Spleen (tissue), 11 donors: ENCODE measurements around the gene SLC26A6. TPM values are rescaled to one million over a fixed set of nuclear protein-coding genes. Genes with fewer than 3 reads are reported as not detected.
A peak's percentile ranks its signal among the peaks of the same experiment; 100 is the strongest.

Experiments
- DNase-seq: peaks from one replicate; pipeline ENCODE4 v3.0.0-alpha.2; 2020
- H3K27ac ChIP-seq, 8 donors: fragments of 200-600 bp; sonication (generic) in 7 of 8; 1 replicate in 4 of 8; 2 replicates in 4 of 8; pipeline versions ENCODE4 v1.5.0 to v1.8.0; 2016 to 2021; ENCODE audit warnings: inconsistent platforms in 4 of 8, mild to moderate bottlenecking in 4 of 8, moderate library complexity in 1 of 8
- H3K27me3 ChIP-seq, 7 donors: fragments of 200-600 bp; sonication (generic) in 6 of 7; replicated peaks in 1 of 7; 1 replicate in 4 of 7; 2 replicates in 3 of 7; pipeline versions ENCODE4 v1.5.0 to v1.8.0; 2016 to 2021; ENCODE audit warnings: inconsistent platforms in 3 of 7, mild to moderate bottlenecking in 1 of 7
- H3K36me3 ChIP-seq, 6 donors: fragments of 200-600 bp; sonication (generic) in 5 of 6; 1 replicate in 4 of 6; 2 replicates in 2 of 6; pipeline versions ENCODE4 v1.5.0 to v1.8.0; 2016 to 2021; ENCODE audit warnings: inconsistent platforms in 2 of 6
- H3K4me1 ChIP-seq, 6 donors: fragments of 200-600 bp; sonication (generic) in 5 of 6; 1 replicate in 3 of 6; 2 replicates in 3 of 6; pipeline versions ENCODE4 v1.5.0 to v1.8.0; 2016 to 2021; ENCODE audit warnings: inconsistent platforms in 3 of 6
- H3K4me3 ChIP-seq, 8 donors: fragments of 200-600 bp; sonication (generic) in 7 of 8; 1 replicate in 4 of 8; 2 replicates in 4 of 8; pipeline versions ENCODE4 v1.5.0 to v1.8.0; 2016 to 2021; ENCODE audit warnings: inconsistent platforms in 4 of 8, mild to moderate bottlenecking in 4 of 8, moderate library complexity in 2 of 8
- H3K9me3 ChIP-seq, 8 donors: fragments of 200-600 bp; sonication (generic) in 7 of 8; 1 replicate in 4 of 8; 2 replicates in 4 of 8; pipeline versions ENCODE4 v1.5.0 to v1.8.0; 2016 to 2021; ENCODE audit warnings: inconsistent platforms in 4 of 8
- CTCF ChIP-seq, 11 experiments: fragments of 200-600 bp in 7 of 11; fragments of 450-650 bp in 4 of 11; sonication (generic) in 4 of 11; IDR thresholded peaks in 8 of 11; conservative IDR thresholded peaks in 3 of 11; 1 replicate in 7 of 11; 2 replicates in 4 of 11; pipeline versions ENCODE4 v1.4.0 to v1.8.0; 2016 to 2021; ENCODE audit warnings: antibody characterized with exemption in 11 of 11, inconsistent platforms in 4 of 11, mild to moderate bottlenecking in 1 of 11
- POLR2A ChIP-seq, 3 donors: fragments of 450-650 bp; IDR thresholded peaks; one replicate each; pipeline ENCODE4 v1.5.1; 2017; ENCODE audit warnings: antibody characterized with exemption in 3 of 3, mild to moderate bottlenecking in 1 of 3
- POLR2AphosphoS5 ChIP-seq, 3 donors: sonication (generic); formaldehyde crosslinking; IDR thresholded peaks; one replicate each; pipeline ENCODE4 v1.5.1; 2017; ENCODE audit warnings: antibody characterized with exemption in 3 of 3
- WGBS, 5 donors: extraction: QIAGEN DNeasy Blood & Tissue Kit in 3 of 5; methylation state at CpG; one replicate each; pipeline versions ENCODE4 v1.1.5 to v1.1.7; 2013 to 2018; 5-methylcytosine and 5-hydroxymethylcytosine counted together
- intact Hi-C: fragments of 100-400 bp; cut with DNase I; formaldehyde crosslinking; loops from one replicate; pipeline ENCODE4 v1.15.0; 2023; ENCODE audit warnings: low total_unique reads
- polyA plus RNA-seq, 3 donors: library from polyadenylated mRNA; stranded (reverse); fragments of 200-250 nt; gene quantifications; one replicate each; pipeline ENCODE4 v1.2.1, GENCODE V29; 2013
- total RNA-seq, 7 donors: library from RNA; depleted of rRNA in 3 of 7; stranded (reverse); fragments of >200 nt in 3 of 7; fragmentation: NEBNext Ultra II Directional in 4 of 7; extraction: Animal tissue kit (Norgen Biotek cat#: 25700) in 4 of 7; gene quantifications; one replicate each; pipeline versions ENCODE4 v1.1.0 to v1.2.1, GENCODE V29; 2016 to 2021
- donor health status: healthy with polysubstance abuse.
- donor health status: DM: no; HTN: no; CAD: no; lungs with moderate emphysema.
- donor health status: DM: no; HTN: no; CAD: no.
- donor health status: Bipolar disorder and iron deficiency.
- donor health status: healthy.
- donor health status: DM: no; HTN: no; CAD: no.
- donor health status: DM: yes; HTN: yes; CAD: no.

SLC26A6 gene
- total and polyA plus RNA-seq, 10 donors = 8.5 to 59.7 (median 22.1) TPM

DNA sequence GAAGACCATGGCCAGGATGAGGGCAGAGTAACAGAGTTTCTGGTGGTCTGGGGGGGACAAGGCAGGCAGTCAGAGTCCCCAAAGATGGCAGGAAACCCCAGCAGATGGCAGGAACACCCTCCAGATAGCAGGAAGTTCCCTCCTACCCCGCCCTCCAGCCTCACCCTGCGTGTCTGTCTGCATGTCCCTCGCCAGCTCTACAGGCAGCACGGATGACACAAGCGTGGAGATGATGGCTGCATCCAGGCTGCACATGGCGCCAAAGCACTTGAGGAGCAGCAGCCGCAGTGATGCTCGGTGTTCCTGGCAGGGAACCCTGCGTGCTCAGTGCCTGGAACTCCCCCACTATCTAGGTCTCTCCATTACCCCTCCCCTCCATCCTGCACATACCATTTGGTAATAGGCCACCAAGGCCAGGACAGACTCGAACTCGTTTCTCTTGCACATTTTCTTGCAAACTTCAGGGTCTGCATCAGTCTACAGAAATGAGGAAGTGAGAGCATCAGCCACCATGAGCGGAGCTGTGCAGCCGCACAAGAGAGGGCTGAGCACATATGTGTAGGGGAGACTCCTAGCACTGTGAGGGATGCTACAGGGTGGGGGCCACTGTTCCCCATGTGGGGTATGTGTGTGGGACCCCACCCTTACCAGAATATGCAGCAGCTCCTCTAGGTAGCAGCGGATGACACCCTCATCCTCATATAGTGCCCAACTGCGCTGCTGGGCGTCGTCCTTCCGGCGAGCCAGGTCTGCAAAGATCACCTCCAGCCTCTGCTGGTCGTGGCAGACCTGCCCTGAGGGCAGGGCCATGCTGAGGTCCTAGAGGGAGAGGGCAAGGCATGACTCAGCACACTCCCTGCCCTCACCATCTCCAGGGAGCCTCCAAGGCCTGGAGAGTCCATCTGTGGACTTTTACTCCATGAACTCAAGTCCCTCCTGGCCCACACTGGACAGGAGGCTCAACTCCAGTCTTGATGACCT is 44.4 kb upstream of the SLC26A6 start:
- Histone ChIP-seq H3K36me3 (peaks cover 0 to 80% (median 33%) of the 10 kb centered on the region in 6 donors), H3K4me3 (no peak overlapping the region), H3K27me3 (no peaks in the 10 kb centered on the region), H3K27ac (peak overlapping the region in 1 of 8 donors; percentile 30), H3K4me1 (peaks cover 11 to 33% (median 25%) of the 10 kb centered on the region in 6 donors), H3K9me3 (no peaks in the 10 kb centered on the region)
- intact Hi-C loops = no loop called here
- WGBS, 5 donors = 69 to 82% (median 79%) methylated on average over 14 to 20 of the region's 20 CpGs
- TF ChIP-seq POLR2A (IDR thresholded peaks at IDR 0.05) (no peak), POLR2AphosphoS5 (IDR thresholded peaks at IDR 0.05) (no peak), CTCF (IDR thresholded peaks at IDR 0.05 in 8 of 11, conservative IDR thresholded peaks at IDR 0.05 in 3 of 11) (no peak)
- peak; percentile 74 for DNase-seq

DNA sequence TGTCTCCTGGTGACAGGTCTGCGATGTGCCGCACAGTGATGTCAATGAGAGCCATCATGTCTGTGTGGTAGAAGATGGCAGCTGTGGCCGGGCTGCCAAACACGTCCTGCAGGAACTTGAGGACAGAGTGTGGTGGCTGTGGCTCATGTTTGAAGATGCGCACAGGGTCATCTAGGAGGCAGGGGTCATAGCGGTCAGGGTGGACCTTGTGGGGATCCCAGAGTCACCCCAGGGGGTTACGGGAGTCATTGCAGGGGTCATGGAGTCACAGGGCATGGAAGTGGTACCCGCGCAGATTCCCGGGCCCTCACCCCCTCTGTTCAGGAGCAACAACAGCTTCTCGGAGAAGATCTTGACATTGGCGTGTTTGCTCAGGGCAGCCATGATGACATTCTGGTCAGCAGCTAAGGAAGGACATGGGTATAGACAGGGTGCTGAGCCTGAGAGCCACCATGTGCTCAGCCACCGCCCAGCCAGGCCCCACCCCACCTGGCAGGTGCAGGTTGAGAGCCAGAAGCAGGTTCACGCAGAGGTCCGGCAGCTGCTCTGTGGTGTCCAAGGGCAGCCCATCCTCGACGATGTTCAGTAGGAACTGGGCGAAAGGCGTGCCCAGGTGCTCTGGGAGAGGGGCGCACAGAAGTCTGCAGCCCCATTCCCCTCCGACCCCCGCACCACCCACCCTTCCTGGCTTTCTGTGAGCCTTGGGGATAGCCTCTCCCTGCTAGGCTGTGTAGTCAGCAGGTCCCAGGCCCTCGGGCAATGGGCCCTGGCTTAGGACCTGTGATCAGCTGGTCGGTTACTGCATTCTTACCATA is 43.5 kb upstream of the SLC26A6 start:
- TF ChIP-seq POLR2A (IDR thresholded peaks at IDR 0.05) (no peak), CTCF (IDR thresholded peaks at IDR 0.05 in 8 of 11, conservative IDR thresholded peaks at IDR 0.05 in 3 of 11) (no peak), POLR2AphosphoS5 (IDR thresholded peaks at IDR 0.05) (no peak)
- Histone ChIP-seq H3K9me3 (no peaks in the 10 kb centered on the region), H3K27ac (no peak overlapping the region), H3K36me3 (peaks cover 0 to 89% (median 33%) of the 10 kb centered on the region in 6 donors), H3K4me1 (peaks cover 6 to 24% (median 16%) of the 10 kb centered on the region in 6 donors), H3K4me3 (no peak overlapping the region), H3K27me3 (no peaks in the 10 kb centered on the region)
- intact Hi-C loops = no loop called here
- 93 to 96% (median 94%) methylated on average over 22 to 24 of the region's 24 CpGs for WGBS, 5 donors
- peak; percentile 64 for DNase-seq

DNA sequence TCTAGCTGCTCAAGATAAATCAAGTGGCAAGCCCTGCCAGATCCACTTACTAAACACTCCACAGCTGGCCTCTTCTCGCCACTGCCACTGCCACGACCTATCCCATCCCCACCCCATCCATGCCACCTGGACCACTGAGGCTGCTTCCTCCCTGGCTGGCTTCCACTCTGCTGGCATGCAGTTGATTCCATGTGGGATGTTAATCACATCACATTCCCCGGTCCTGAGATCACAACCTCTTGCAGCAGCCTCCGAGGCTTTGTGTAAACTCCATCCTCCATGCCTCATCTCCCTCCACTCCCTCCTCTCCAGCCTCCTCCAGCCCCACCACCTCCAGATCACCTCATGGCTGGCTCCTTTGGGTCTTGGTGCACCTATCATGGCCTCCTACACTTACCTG is 42.8 kb upstream of the SLC26A6 start:
- WGBS, 5 donors = 89 to 95% (median 91%) methylated on average over 4 of the region's 4 CpGs
- H3K4me3 ChIP-seq = no peak overlapping the region
- no peaks in the 10 kb centered on the region for H3K27me3 ChIP-seq
- intact Hi-C loops = no loop called here
- TF ChIP-seq CTCF (IDR thresholded peaks at IDR 0.05 in 8 of 11, conservative IDR thresholded peaks at IDR 0.05 in 3 of 11) = no peak
- TF ChIP-seq POLR2AphosphoS5 (IDR thresholded peaks at IDR 0.05) = no peak
- TF ChIP-seq POLR2A (IDR thresholded peaks at IDR 0.05) = no peak
- H3K4me1 ChIP-seq = peaks cover under 1 to 16% (median 10%) of the 10 kb centered on the region in 6 donors
- peaks cover 0 to 95% (median 33%) of the 10 kb centered on the region in 6 donors for H3K36me3 ChIP-seq
- H3K9me3 ChIP-seq = no peaks in the 10 kb centered on the region
- H3K27ac ChIP-seq = no peak overlapping the region
- DNase-seq = no peak
